HepG2 (cell line): ENCODE measurements around the gene PRKN. TPM values are rescaled to one million over a fixed set of nuclear protein-coding genes. Genes with fewer than 3 reads are reported as not detected.

Experiments used
- ATAC-seq: fragments of 200-7000 bp; cut with Tn5 transposase; 3 replicates; pipeline ENCODE4 v1.9.1; 2020; ENCODE audit warnings: mild to moderate bottlenecking, moderate library complexity
- BruUV-seq: library from RNA; stranded (reverse); fragments of 400-500 nt; replicated peaks from 2 replicates; lab custom pipeline; 2021; lab: Mats Ljungman, UMichigan
- CTCF ChIA-PET: fragments of 300-600 bp; formaldehyde crosslinking; extraction: SDS; loops from one replicate; lab custom pipeline; 2021; ENCODE audit warnings: low total read pairs, inconsistent platforms, low intra/inter-chr PET ratio; lab: Yijun Ruan, JAX
- POLR2A ChIA-PET: fragments of 350-600 bp; sonication (Branson Sonifier 250); formaldehyde crosslinking; loops from one replicate; lab custom pipeline; 2020; ENCODE audit warnings: antibody characterized with exemption, inconsistent platforms; lab: Yijun Ruan, JAX
- DNase-seq: peaks from one replicate; pipeline ENCODE4 v3.0.0-alpha.2; 2015; ENCODE audit warnings: low spot score
- FAIRE-seq: peaks from 3 replicates; lab custom pipeline; 2011; peaks lifted over from hg19 to GRCh38; lab: Jason Lieb, UNC
- H2AFZ ChIP-seq: one replicate; pipeline ENCODE4 v1.6.1; 2011; ENCODE audit warnings: low read length, inconsistent platforms
- H3K27ac ChIP-seq: fragments of 300-600 bp; 3 replicates; pipeline ENCODE4 v1.8.0; 2011; ENCODE audit warnings: mixed run types, mild to moderate bottlenecking, mixed read lengths, low read length, inconsistent platforms; ENCODE audit not compliant: insufficient read depth; ENCODE audit errors: extremely low read length
- H3K27me3 ChIP-seq, 2 experiments: fragments of 200-600 bp in 1 of 2; 2 replicates in 1 of 2; 3 replicates in 1 of 2; pipeline versions ENCODE4 v1.6.0 to v1.8.0; 2011; ENCODE audit warnings: low read length in 2 of 2, mild to moderate bottlenecking in 2 of 2, moderate library complexity in 2 of 2, inconsistent platforms in 1 of 2; ENCODE audit not compliant: insufficient read depth in 2 of 2, control insufficient read depth in 1 of 2
- H3K36me3 ChIP-seq, 2 experiments: fragments of 200-600 bp in 1 of 2; replicated peaks in 1 of 2; 2 replicates in 1 of 2; 3 replicates in 1 of 2; pipeline versions ENCODE4 v1.5.1 to v1.8.0; 2011; ENCODE audit warnings: low read length in 2 of 2, inconsistent platforms in 1 of 2; ENCODE audit not compliant: insufficient read depth in 2 of 2, control insufficient read depth in 1 of 2
- H3K4me1 ChIP-seq: 2 replicates; pipeline ENCODE4 v1.5.1; 2012; ENCODE audit warnings: low read length, inconsistent platforms; ENCODE audit not compliant: insufficient read depth
- H3K4me2 ChIP-seq: 2 replicates; pipeline ENCODE4 v1.6.0; 2011; ENCODE audit warnings: low read depth, low read length, inconsistent platforms
- H3K4me3 ChIP-seq, 3 experiments: fragments of 200-600 bp in 1 of 3; sonication (generic), shearing (Covaris generic) in 1 of 3; replicated peaks in 1 of 3; 2 replicates each; pipeline ENCODE4 v1.5.1; 2011 to 2016; ENCODE audit warnings: low read length in 3 of 3, inconsistent platforms in 2 of 3, low read depth in 2 of 3, mild to moderate bottlenecking in 2 of 3, control low read depth in 1 of 3, mixed read lengths in 1 of 3; ENCODE audit not compliant: insufficient read depth in 1 of 3
- H3K79me2 ChIP-seq: one replicate; pipeline ENCODE4 v1.6.1; 2011; ENCODE audit warnings: low read length, inconsistent platforms; ENCODE audit not compliant: insufficient read depth
- H3K9ac ChIP-seq: 2 replicates; pipeline ENCODE4 v1.6.0; 2011; ENCODE audit warnings: mild to moderate bottlenecking, low read depth, low read length, inconsistent platforms; ENCODE audit not compliant: insufficient read depth
- H3K9me3 ChIP-seq: 2 replicates; pipeline ENCODE4 v1.5.1; 2012; ENCODE audit warnings: mild to moderate bottlenecking, low read length
- H4K20me1 ChIP-seq: 2 replicates; pipeline ENCODE4 v1.6.0; 2011; ENCODE audit warnings: inconsistent platforms, mild to moderate bottlenecking, low read length, moderate library complexity; ENCODE audit not compliant: insufficient read depth
- ATF1 ChIP-seq: IDR thresholded peaks from 2 replicates; pipeline ENCODE4 v1.6.1; 2016; ENCODE audit warnings: mild to moderate bottlenecking, control low read depth
- CBX2 ChIP-seq, 2 experiments: fragments of 200-600 bp in 1 of 2; sonication (generic); formaldehyde crosslinking in 1 of 2; IDR thresholded peaks; 2 replicates each; pipeline versions ENCODE4 v1.7.0 to v1.8.1; 2018 to 2022; ENCODE audit warnings: low read depth in 2 of 2, low read length in 1 of 2, mild to moderate bottlenecking in 1 of 2, missing genetic modification reagents in 1 of 2
- EZH2 ChIP-seq: conservative IDR thresholded peaks from 2 replicates; pipeline ENCODE4 v1.6.1; 2012; ENCODE audit warnings: mild to moderate bottlenecking, low read depth, low read length, moderate library complexity
- JUN ChIP-seq: sonication (generic); formaldehyde crosslinking; IDR thresholded peaks from 2 replicates; pipeline ENCODE4 v1.4.0; 2020; ENCODE audit warnings: mild to moderate bottlenecking, missing genetic modification reagents
- NCOA1 ChIP-seq: sonication (generic); formaldehyde crosslinking; IDR thresholded peaks from 2 replicates; pipeline ENCODE4 v1.9.0; 2021; ENCODE audit warnings: missing genetic modification reagents
- POLR2A ChIP-seq, 2 experiments: IDR thresholded peaks; 2 replicates each; pipeline ENCODE4 v1.6.1; 2011; ENCODE audit warnings: low read depth in 2 of 2, low read length in 2 of 2, mild to moderate bottlenecking in 1 of 2, moderate library complexity in 1 of 2; ENCODE audit not compliant: insufficient read depth in 1 of 2
- RELA ChIP-seq: sonication (generic); formaldehyde crosslinking; IDR thresholded peaks from 2 replicates; pipeline ENCODE4 v1.4.0; 2020; ENCODE audit warnings: missing genetic modification reagents
- RFX3 ChIP-seq: IDR thresholded peaks from 2 replicates; pipeline ENCODE4 v1.6.1; 2016; ENCODE audit warnings: missing biosample characterization, missing genetic modification reagents
- RFX5 ChIP-seq: IDR thresholded peaks from 2 replicates; pipeline ENCODE4 v1.6.1; 2011; ENCODE audit warnings: low read depth, low read length, improper control_type of control experiment
- ZBTB3 ChIP-seq: sonication (generic); formaldehyde crosslinking; IDR thresholded peaks from 2 replicates; pipeline ENCODE4 v1.4.0; 2020; ENCODE audit warnings: low read depth, mild to moderate bottlenecking, moderate library complexity, missing genetic modification reagents, borderline replicate concordance
- ZNF264 ChIP-seq: sonication (generic); formaldehyde crosslinking; IDR thresholded peaks from 2 replicates; pipeline ENCODE4 v1.4.0; 2020; ENCODE audit warnings: missing genetic modification reagents
- ZNF607 ChIP-seq: sonication (generic); formaldehyde crosslinking; IDR thresholded peaks from 2 replicates; pipeline ENCODE4 v1.5.1; 2020; ENCODE audit warnings: missing genetic modification reagents, mild to moderate bottlenecking, borderline replicate concordance
- ZNF678 ChIP-seq: sonication (generic); formaldehyde crosslinking; IDR thresholded peaks from 2 replicates; pipeline ENCODE4 v1.4.0; 2020; ENCODE audit warnings: mild to moderate bottlenecking, missing genetic modification reagents
- ZNF776 ChIP-seq: sonication (generic); formaldehyde crosslinking; IDR thresholded peaks from 2 replicates; pipeline ENCODE4 v1.4.0; 2020; ENCODE audit warnings: mild to moderate bottlenecking, missing genetic modification reagents
- ZNF777 ChIP-seq: sonication (generic); formaldehyde crosslinking; IDR thresholded peaks from 2 replicates; pipeline ENCODE4 v1.4.0; 2020; ENCODE audit warnings: missing genetic modification reagents
- ZNF788 ChIP-seq: sonication (generic); formaldehyde crosslinking; IDR thresholded peaks from 2 replicates; pipeline ENCODE4 v1.5.0; 2020; ENCODE audit warnings: mild to moderate bottlenecking, missing genetic modification reagents, borderline replicate concordance
- ZNF839 ChIP-seq: sonication (generic); formaldehyde crosslinking; IDR thresholded peaks from 2 replicates; pipeline ENCODE4 v1.4.0; 2020; ENCODE audit warnings: missing genetic modification reagents, mild to moderate bottlenecking, borderline replicate concordance
- WGBS: methylation state at CpG from one replicate; pipeline ENCODE4 v1.1.6; 2017; ENCODE audit warnings: low lambda C conversion rate; 5-methylcytosine and 5-hydroxymethylcytosine counted together
- in situ Hi-C: cut with HindIII; loops from 2 replicates; pipeline ENCODE4 v1.10.0; 2017; ENCODE audit warnings: low pct_unique_long_range_greater_than_20kb; ENCODE audit not compliant: extremely low pct_ligation_motif_present
- intact Hi-C: fragments of 100-400 bp; cut with micrococcal nuclease; formaldehyde crosslinking; loops from one replicate; pipeline ENCODE4 v1.10.0; 2022; ENCODE audit not compliant: unreplicated experiment
- polyA plus RNA-seq, 8 experiments: library from polyadenylated mRNA; depleted of rRNA in 3 of 8; stranded (reverse) in 7 of 8; unstranded in 1 of 8; fragments of >200 nt; fragmentation: Illumina TruSeq in 4 of 8; extraction: Trizol in 4 of 8; gene quantifications; 2 replicates each; pipeline versions ENCODE4 v1.2.1 to v1.2.3, GENCODE V29; 2011 to 2016; ENCODE audit warnings: low read depth in 4 of 8, missing spikeins in 1 of 8, mixed read lengths in 1 of 8; ENCODE audit not compliant: insufficient read depth in 1 of 8
- total RNA-seq, 5 experiments: library from RNA; depleted of rRNA; stranded (reverse); fragments of >200 nt; fragmentation: Illumina TruSeq; extraction: Trizol; gene quantifications; 2 replicates each; pipeline ENCODE4 v1.2.3, GENCODE V29; 2016; ENCODE audit warnings: low read depth in 1 of 5
- TF ChIP-seq, protein P1 (sequence below): sonication (generic); formaldehyde crosslinking; IDR thresholded peaks from 2 replicates; pipeline ENCODE4 v1.8.0; 2022; ENCODE audit warnings: missing genetic modification reagents, low read depth, mild to moderate bottlenecking, borderline replicate concordance
- TF ChIP-seq, protein P2 (sequence below): sonication (generic); formaldehyde crosslinking; IDR thresholded peaks from 2 replicates; pipeline ENCODE4 v1.8.0; 2022; ENCODE audit warnings: mild to moderate bottlenecking, missing genetic modification reagents, borderline replicate concordance
- TF ChIP-seq, protein P3 (sequence below): sonication (generic); formaldehyde crosslinking; IDR thresholded peaks from 2 replicates; pipeline ENCODE4 v1.5.0; 2020; ENCODE audit warnings: mild to moderate bottlenecking, missing genetic modification reagents

Gene PRKN
- total and polyA plus RNA-seq, 2 of the 13 experiments (the other 11 are each of a cell fraction or from before 2014, with no cell fraction given), result 0.31 to 0.44 TPM

DNA sequence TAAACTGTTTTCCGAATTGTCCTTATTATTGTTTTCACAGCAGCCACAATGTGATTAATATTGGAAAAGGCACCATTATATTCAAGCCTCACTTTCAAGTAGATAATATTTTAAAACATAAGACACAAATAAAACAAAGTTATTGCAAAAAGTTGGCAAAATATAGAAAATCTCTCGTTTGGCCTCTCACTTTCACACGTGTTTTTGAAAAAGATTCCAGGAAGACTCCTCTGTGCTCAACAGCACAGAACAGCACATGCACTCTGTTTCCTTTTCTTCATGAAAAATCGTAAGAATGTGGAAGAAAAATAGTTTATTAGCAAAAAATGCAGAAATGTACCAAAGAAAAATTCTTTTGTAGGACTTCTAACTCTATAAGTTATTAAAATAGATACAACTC, 46.7 kb downstream of the PRKN start:
- Histone ChIP-seq H3K9ac (no peak overlapping the region), H3K79me2 (no peaks in the 10 kb centered on the region), H3K4me2 (no peak overlapping the region), H4K20me1 (no peaks in the 10 kb centered on the region), H3K4me3 (peak overlapping the region in 1 of 3 experiments; percentile 8; a peak in 1 of 6 replicates), H3K4me1 (peaks cover 11% of the 10 kb centered on the region), H3K9me3 (peaks cover 12% of the 10 kb centered on the region; the same call in 1 of the 2 replicates), H3K27ac (no peak overlapping the region), H3K36me3 (no peaks in the 10 kb centered on the region), H3K27me3 (no peaks in the 10 kb centered on the region), H2AFZ (no peak overlapping the region)
- FAIRE-seq, result no peak
- ChIA-PET CTCF (no interaction called here), POLR2A (no interaction called here)
- no peak for ATAC-seq
- intact Hi-C loops (no loop called here), in situ Hi-C loops (no loop called here)
- DNase-seq, result no peak
- BruUV-seq, result no TSS peak
- TF ChIP-seq JUN (no peak), RELA (CRISPR knock-in tag) (no peak), ZBTB3 (no peak), ZNF788 (CRISPR knock-in tag) (no peak), ZNF839 (no peak), ATF1 (CRISPR knock-in tag) (no peak), ZNF607 (no peak), NCOA1 (CRISPR knock-in tag) (no peak), ZNF776 (no peak), ZNF264 (CRISPR knock-in tag) (no peak), RFX3 (no peak), POLR2A (IDR thresholded peaks at IDR 0.05; ENCODE audit: insufficient read depth in 1 of 2, low read depth in 2 of 2, low read length in 2 of 2) (no peak), CBX2 (IDR thresholded peaks at IDR 0.05; ENCODE audit: low read depth, low read length) (no peak), CBX2 (CRISPR knock-in tag; IDR thresholded peaks at IDR 0.05; ENCODE audit: low read depth) (no peak), RFX5 (no peak), EZH2 (no peak), ZNF678 (CRISPR knock-in tag) (no peak), ZNF777 (CRISPR knock-in tag) (no peak)
- TF ChIP-seq, protein P1, sequence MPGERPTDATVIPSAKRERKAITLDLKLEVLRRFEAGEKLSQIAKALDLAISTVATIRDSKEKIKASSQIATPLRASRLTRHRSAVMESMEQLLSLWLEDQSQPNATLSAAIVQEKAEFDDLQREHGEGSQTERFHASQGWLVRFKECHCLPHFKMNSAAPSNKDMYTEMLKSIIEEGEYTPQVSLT (CRISPR knock-in tag), result no peak
- TF ChIP-seq, protein P2, sequence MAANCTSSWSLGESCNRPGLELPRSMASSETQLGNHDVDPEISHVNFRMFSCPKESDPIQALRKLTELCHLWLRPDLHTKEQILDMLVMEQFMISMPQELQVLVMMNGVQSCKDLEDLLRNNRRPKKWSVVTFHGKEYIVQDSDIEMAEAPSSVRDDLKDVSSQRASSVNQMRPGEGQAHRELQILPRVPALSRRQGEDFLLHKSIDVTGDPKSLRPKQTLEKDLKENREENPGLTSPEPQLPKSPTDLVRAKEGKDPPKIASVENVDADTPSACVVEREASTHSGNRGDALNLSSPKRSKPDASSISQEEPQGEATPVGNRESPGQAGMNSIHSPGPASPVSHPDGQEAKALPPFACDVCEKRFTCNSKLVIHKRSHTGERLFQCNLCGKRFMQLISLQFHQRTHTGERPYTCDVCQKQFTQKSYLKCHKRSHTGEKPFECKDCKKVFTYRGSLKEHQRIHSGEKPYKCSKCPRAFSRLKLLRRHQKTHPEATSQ (CRISPR knock-in tag), result no peak
- TF ChIP-seq, protein P3, sequence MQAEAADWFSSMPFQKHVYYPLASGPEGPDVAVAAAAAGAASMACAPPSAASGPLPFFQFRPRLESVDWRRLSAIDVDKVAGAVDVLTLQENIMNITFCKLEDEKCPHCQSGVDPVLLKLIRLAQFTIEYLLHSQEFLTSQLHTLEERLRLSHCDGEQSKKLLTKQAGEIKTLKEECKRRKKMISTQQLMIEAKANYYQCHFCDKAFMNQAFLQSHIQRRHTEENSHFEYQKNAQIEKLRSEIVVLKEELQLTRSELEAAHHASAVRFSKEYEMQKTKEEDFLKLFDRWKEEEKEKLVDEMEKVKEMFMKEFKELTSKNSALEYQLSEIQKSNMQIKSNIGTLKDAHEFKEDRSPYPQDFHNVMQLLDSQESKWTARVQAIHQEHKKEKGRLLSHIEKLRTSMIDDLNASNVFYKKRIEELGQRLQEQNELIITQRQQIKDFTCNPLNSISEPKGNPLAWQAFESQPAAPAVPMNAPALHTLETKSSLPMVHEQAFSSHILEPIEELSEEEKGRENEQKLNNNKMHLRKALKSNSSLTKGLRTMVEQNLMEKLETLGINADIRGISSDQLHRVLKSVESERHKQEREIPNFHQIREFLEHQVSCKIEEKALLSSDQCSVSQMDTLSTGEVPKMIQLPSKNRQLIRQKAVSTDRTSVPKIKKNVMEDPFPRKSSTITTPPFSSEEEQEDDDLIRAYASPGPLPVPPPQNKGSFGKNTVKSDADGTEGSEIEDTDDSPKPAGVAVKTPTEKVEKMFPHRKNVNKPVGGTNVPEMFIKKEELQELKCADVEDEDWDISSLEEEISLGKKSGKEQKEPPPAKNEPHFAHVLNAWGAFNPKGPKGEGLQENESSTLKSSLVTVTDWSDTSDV (CRISPR knock-in tag), result no peak
- WGBS, result 19% methylated on average over 4 of the region's 4 CpGs
